Bronchial epithelial cell (primary cell): Measurements from ENCODE around the gene ABCC1. TPM values are rescaled to one million over a fixed set of nuclear protein-coding genes. Genes with fewer than 3 reads are reported as not detected.

Source experiments
- DNase-seq: peaks from one replicate; pipeline ENCODE4 v3.0.0-alpha.2; 2010; ENCODE audit warnings: low read depth
- FAIRE-seq: peaks from 2 replicates; lab custom pipeline; 2011; peaks lifted over from hg19 to GRCh38; lab: Jason Lieb, UNC
- H3K27me3 ChIP-seq: 2 replicates; pipeline ENCODE4 v1.5.1; 2011; ENCODE audit warnings: low read length; ENCODE audit not compliant: control insufficient read depth, insufficient read depth
- H3K36me3 ChIP-seq: 2 replicates; pipeline ENCODE4 v1.5.1; 2011; ENCODE audit warnings: low read length; ENCODE audit not compliant: control insufficient read depth, insufficient read depth
- H3K4me3 ChIP-seq: 2 replicates; pipeline ENCODE4 v1.5.1; 2011; ENCODE audit warnings: mild to moderate bottlenecking, low read depth, low read length, control low read depth
- CTCF ChIP-seq: IDR thresholded peaks from 2 replicates; pipeline ENCODE4 v1.5.1; 2011; ENCODE audit warnings: mild to moderate bottlenecking, moderate library complexity, low read length, control low read depth, inconsistent platforms; ENCODE audit not compliant: insufficient read depth, severe bottlenecking
- total RNA-seq: library from RNA; depleted of rRNA; stranded (reverse); fragments of >200 nt; gene quantifications from 2 replicates; pipeline ENCODE4 v1.2.1, GENCODE V29; 2014

Gene ABCC1
- total RNA-seq, 1 donor from 2014 or later: 31.3 TPM

GRCh38 chr16:16063683-16064082 lies 114.3 kb downstream of the ABCC1 start:
- DNase-seq (no peak), FAIRE-seq (no peak)
- Histone ChIP-seq H3K27me3 (no peaks in the 10 kb centered on the region), H3K4me3 (no peak overlapping the region), H3K36me3 (peaks cover 24% of the 10 kb centered on the region)
- TF ChIP-seq CTCF: no peak

GRCh38 chr16:16064874-16065384 lies 115.5 kb downstream of the ABCC1 start:
- no peak for FAIRE-seq
- H3K27me3 ChIP-seq: no peaks in the 10 kb centered on the region
- TF ChIP-seq CTCF: no peak
- H3K4me3 ChIP-seq: no peak overlapping the region
- DNase-seq: no peak
- H3K36me3 ChIP-seq: peaks cover 22% of the 10 kb centered on the region

DNA sequence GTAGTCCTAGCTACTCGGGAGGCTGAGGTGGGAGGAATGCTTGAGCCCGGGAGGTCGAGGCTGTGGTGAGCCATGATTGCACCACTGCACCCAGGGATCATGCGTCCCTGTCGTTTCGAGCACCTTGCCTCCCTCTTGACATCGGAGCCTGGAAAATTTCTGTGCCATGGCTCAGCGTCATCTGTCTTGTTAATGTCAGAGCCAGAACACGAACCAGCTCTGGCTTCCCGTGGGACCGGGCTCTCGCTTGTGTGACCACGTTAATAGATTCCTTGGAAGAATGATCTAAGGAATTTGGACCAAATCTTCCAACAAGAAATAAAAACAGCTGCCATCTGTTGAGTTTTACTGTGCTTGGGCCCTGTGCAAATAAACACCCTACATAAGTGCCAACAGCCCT lies 117.7 kb downstream of the ABCC1 start:
- Histone ChIP-seq H3K36me3 (peaks cover 23% of the 10 kb centered on the region), H3K4me3 (no peak overlapping the region), H3K27me3 (no peaks in the 10 kb centered on the region)
- DNase-seq: no peak
- no peak for TF ChIP-seq CTCF
- FAIRE-seq: no peak

DNA sequence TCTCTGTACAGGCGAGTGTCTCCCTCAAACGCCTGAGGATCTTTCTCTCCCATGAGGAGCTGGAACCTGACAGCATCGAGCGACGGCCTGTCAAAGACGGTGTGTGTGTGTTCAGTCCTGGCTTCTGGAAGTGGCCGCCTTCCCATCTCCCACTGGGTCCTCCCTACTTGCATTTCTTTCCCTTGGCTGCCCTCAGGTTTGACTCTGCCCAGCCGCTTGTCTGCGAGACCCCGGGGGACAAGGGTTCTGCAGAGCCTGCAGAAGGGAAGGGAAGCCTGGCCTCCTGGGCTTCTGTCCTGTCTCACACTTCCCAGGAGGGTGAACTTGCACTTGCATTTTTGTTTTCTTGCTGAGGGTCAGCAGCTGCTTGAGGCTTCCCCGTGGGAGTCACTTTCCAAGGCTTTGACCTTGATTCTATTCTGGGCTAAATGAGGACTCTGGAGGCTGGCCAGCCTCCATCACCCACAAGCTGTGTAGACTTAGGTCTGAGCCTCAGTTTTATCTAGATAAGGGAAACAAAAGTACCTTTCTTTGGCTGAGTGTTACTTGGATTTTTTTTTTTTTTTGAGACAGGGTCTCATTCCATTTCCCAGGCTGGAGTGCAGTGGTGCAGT lies 122.3 kb downstream of the ABCC1 start:
- no peaks in the 10 kb centered on the region for H3K27me3 ChIP-seq
- peaks cover 25% of the 10 kb centered on the region for H3K36me3 ChIP-seq
- FAIRE-seq: no peak
- no peak for TF ChIP-seq CTCF
- DNase-seq: no peak
- H3K4me3 ChIP-seq: no peak overlapping the region

DNA sequence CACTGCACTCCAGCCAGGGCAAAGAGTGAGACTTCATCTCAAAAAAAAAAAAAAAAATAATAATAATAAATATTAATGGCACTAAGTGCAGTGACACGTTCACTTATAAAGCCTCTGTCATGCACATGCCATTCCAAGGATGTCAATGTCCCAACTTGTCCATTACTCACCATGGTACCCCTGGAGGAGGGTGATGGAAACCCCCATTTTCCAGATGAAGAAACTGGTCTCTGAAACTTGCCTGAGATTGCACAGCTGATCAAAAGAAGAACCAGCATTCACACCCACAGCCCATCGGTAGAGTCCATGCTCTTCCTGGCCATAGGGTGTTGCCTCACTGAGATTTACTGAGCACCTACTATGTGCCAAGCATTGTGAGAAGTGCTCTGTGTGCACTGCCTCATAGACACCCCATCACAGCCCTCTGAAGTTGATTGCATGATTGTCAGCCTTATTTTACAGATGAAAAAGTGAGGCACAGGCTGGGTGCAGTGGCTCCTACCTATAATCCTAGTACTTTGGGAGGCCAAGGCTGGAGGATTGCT lies 123.7 kb downstream of the ABCC1 start:
- H3K36me3 ChIP-seq: peaks cover 28% of the 10 kb centered on the region

More for the DNA sequence above, 123.7 kb downstream of the ABCC1 start:
- no peak for TF ChIP-seq CTCF
- H3K27me3 ChIP-seq: no peaks in the 10 kb centered on the region
- peak; percentile 40 for DNase-seq
- no peak for FAIRE-seq
- no peak overlapping the region for H3K4me3 ChIP-seq
